H1 (cell line): ENCODE results near the gene NIPAL4. TPM values are rescaled to one million over a fixed set of nuclear protein-coding genes. Genes with fewer than 3 reads are reported as not detected.

Experiments used
- CTCF ChIA-PET: fragments of 300-600 bp; sonication (Branson Sonifier 250); formaldehyde crosslinking; loops from one replicate; lab custom pipeline; 2021; ENCODE audit not compliant: partially characterized antibody; lab: Charles Lee
- POLR2A ChIA-PET: fragments of 300-600 bp; sonication (Branson Sonifier 250); formaldehyde crosslinking; loops from one replicate; lab custom pipeline; 2021; ENCODE audit warnings: inconsistent platforms; ENCODE audit not compliant: partially characterized antibody; lab: Charles Lee
- DNase-seq, 2 experiments: peaks; one replicate each; pipeline versions ENCODE4 v3.0.0 to v3.0.0-alpha.2; 2010 to 2022; ENCODE audit warnings: low spot score in 2 of 2, low read depth in 1 of 2, mixed read lengths in 1 of 2
- FAIRE-seq: peaks from 2 replicates; lab custom pipeline; 2011; peaks lifted over from hg19 to GRCh38; lab: Jason Lieb, UNC
- H2AFZ ChIP-seq: 2 replicates; pipeline ENCODE4 v1.8.1; 2012; ENCODE audit warnings: low read length, inconsistent platforms
- H2AK5ac ChIP-seq: 2 replicates; pipeline ENCODE4 v1.6.1; 2013; ENCODE audit warnings: low read depth, low read length
- H2BK120ac ChIP-seq: replicated peaks from 2 replicates; pipeline ENCODE3; 2013; ENCODE audit warnings: low read depth, low read length, inconsistent platforms
- H2BK12ac ChIP-seq: 2 replicates; pipeline ENCODE4 v1.6.1; 2013; ENCODE audit warnings: low read depth, low read length
- H2BK15ac ChIP-seq: 2 replicates; pipeline ENCODE4 v1.6.1; 2013; ENCODE audit warnings: low read length
- H2BK20ac ChIP-seq: 2 replicates; pipeline ENCODE4 v1.6.1; 2013; ENCODE audit warnings: low read length
- H2BK5ac ChIP-seq: 2 replicates; pipeline ENCODE4 v1.6.1; 2013; ENCODE audit warnings: low read depth, low read length
- H3K14ac ChIP-seq: 2 replicates; pipeline ENCODE4 v1.6.1; 2013; ENCODE audit warnings: inconsistent platforms; ENCODE audit not compliant: insufficient read length
- H3K18ac ChIP-seq: 2 replicates; pipeline ENCODE4 v1.6.1; 2013; ENCODE audit warnings: low read length; ENCODE audit errors: extremely low read depth
- H3K23ac ChIP-seq: 2 replicates; pipeline ENCODE4 v1.6.1; 2013; ENCODE audit warnings: inconsistent platforms; ENCODE audit not compliant: insufficient read length
- H3K23me2 ChIP-seq: 2 replicates; pipeline ENCODE4 v1.6.1; 2013; ENCODE audit warnings: low read depth, low read length
- H3K27ac ChIP-seq: 2 replicates; pipeline ENCODE4 v1.6.1; 2011; ENCODE audit warnings: low read depth, low read length, inconsistent platforms
- H3K27me3 ChIP-seq, 4 experiments: replicated peaks in 1 of 4; 1 replicate in 1 of 4; 2 replicates in 3 of 4; pipeline versions ENCODE4 v1.6.1 to v1.8.1; 2011 to 2013; ENCODE audit warnings: low read length in 3 of 4, mild to moderate bottlenecking in 3 of 4, inconsistent platforms in 2 of 4, mixed read lengths in 2 of 4, moderate library complexity in 1 of 4; ENCODE audit not compliant: control insufficient read depth in 3 of 4, insufficient read depth in 3 of 4; ENCODE audit errors: extremely low read depth in 1 of 4
- H3K36me3 ChIP-seq, 4 experiments: 2 replicates each; pipeline versions ENCODE4 v1.6.1 to v1.8.1; 2011 to 2013; ENCODE audit warnings: mild to moderate bottlenecking in 4 of 4, low read length in 3 of 4, moderate library complexity in 2 of 4, control low read depth in 1 of 4, inconsistent platforms in 1 of 4; ENCODE audit not compliant: insufficient read depth in 4 of 4, control insufficient read depth in 2 of 4
- H3K4ac ChIP-seq: replicated peaks from 2 replicates; pipeline ENCODE3; 2013; ENCODE audit warnings: low read length, low read depth, mixed read lengths, inconsistent platforms; ENCODE audit not compliant: insufficient read length
- H3K4me1 ChIP-seq, 4 experiments: replicated peaks in 1 of 4; 1 replicate in 1 of 4; 2 replicates in 3 of 4; pipeline versions ENCODE4 v1.6.1 to v1.8.1; 2011 to 2013; ENCODE audit warnings: low read length in 3 of 4, inconsistent platforms in 2 of 4, mixed read lengths in 1 of 4; ENCODE audit not compliant: insufficient read depth in 4 of 4, control insufficient read depth in 3 of 4
- H3K4me2 ChIP-seq, 2 experiments: 2 replicates each; pipeline versions ENCODE4 v1.6.1 to v1.8.1; 2011 to 2013; ENCODE audit warnings: low read depth in 2 of 2, low read length in 2 of 2, control low read depth in 1 of 2, inconsistent platforms in 1 of 2, mild to moderate bottlenecking in 1 of 2; ENCODE audit not compliant: insufficient read depth in 1 of 2
- H3K4me3 ChIP-seq, 4 experiments: fragments of 200-600, 300-600 bp in 1 of 4; sonication (generic), shearing (Covaris generic), sonication (Bioruptor Twin) in 1 of 4; 2 replicates each; pipeline versions ENCODE4 v1.5.1 to v1.8.1; 2011 to 2016; ENCODE audit warnings: low read length in 4 of 4, low read depth in 3 of 4, control low read depth in 2 of 4, inconsistent platforms in 2 of 4, mild to moderate bottlenecking in 2 of 4, mixed read lengths in 1 of 4, moderate library complexity in 1 of 4; ENCODE audit not compliant: insufficient read depth in 2 of 4; ENCODE audit errors: extremely low read depth in 1 of 4
- H3K56ac ChIP-seq: replicated peaks from 2 replicates; pipeline ENCODE3; 2013; ENCODE audit warnings: low read depth, mild to moderate bottlenecking, mixed read lengths, low read length, inconsistent platforms; ENCODE audit not compliant: insufficient read length
- H3K79me1 ChIP-seq: 2 replicates; pipeline ENCODE4 v1.6.1; 2013; ENCODE audit warnings: low read depth, low read length, control low read depth
- H3K79me2 ChIP-seq, 2 experiments: 2 replicates each; pipeline versions ENCODE4 v1.6.1 to v1.8.1; 2012 to 2013; ENCODE audit warnings: low read length in 2 of 2, mild to moderate bottlenecking in 2 of 2, inconsistent platforms in 1 of 2; ENCODE audit not compliant: insufficient read depth in 2 of 2, control insufficient read depth in 1 of 2
- H3K9ac ChIP-seq, 4 experiments: replicated peaks in 1 of 4; 1 replicate in 1 of 4; 2 replicates in 3 of 4; pipeline versions ENCODE4 v1.6.1 to v1.8.1; 2011 to 2013; ENCODE audit warnings: low read depth in 3 of 4, low read length in 3 of 4, control low read depth in 2 of 4, mild to moderate bottlenecking in 2 of 4, moderate library complexity in 2 of 4, inconsistent platforms in 1 of 4; ENCODE audit errors: extremely low read depth in 1 of 4
- H3K9me3 ChIP-seq, 2 experiments: 2 replicates each; pipeline versions ENCODE4 v1.6.1 to v1.8.1; 2012 to 2013; ENCODE audit warnings: mild to moderate bottlenecking in 2 of 2, moderate library complexity in 2 of 2, control low read depth in 1 of 2, inconsistent platforms in 1 of 2, low read depth in 1 of 2, low read length in 1 of 2, mixed read lengths in 1 of 2; ENCODE audit not compliant: insufficient read depth in 2 of 2
- H4K20me1 ChIP-seq, 2 experiments: replicated peaks in 1 of 2; 2 replicates each; pipeline versions ENCODE3 to v1.8.1; 2011 to 2013; ENCODE audit warnings: inconsistent platforms in 2 of 2, low read length in 2 of 2, mild to moderate bottlenecking in 1 of 2; ENCODE audit not compliant: insufficient read depth in 2 of 2, control insufficient read depth in 1 of 2
- H4K5ac ChIP-seq: 2 replicates; pipeline ENCODE4 v1.6.1; 2013; ENCODE audit warnings: low read length, low read depth, mixed read lengths, inconsistent platforms; ENCODE audit not compliant: insufficient read length
- H4K8ac ChIP-seq: 2 replicates; pipeline ENCODE4 v1.8.0; 2013; ENCODE audit warnings: mild to moderate bottlenecking, moderate library complexity, low read length, inconsistent platforms; ENCODE audit not compliant: insufficient read depth; ENCODE audit errors: extremely low read depth
- H4K91ac ChIP-seq: replicated peaks from 2 replicates; pipeline ENCODE3; 2013; ENCODE audit warnings: low read length, mixed read lengths, inconsistent platforms; ENCODE audit not compliant: insufficient read length
- CHD1 ChIP-seq: IDR thresholded peaks from 2 replicates; pipeline ENCODE4 v1.6.1; 2012; ENCODE audit warnings: low read depth, low read length, improper control_type of control experiment
- EGR1 ChIP-seq: IDR thresholded peaks from 2 replicates; pipeline ENCODE4 v1.6.1; 2011; ENCODE audit warnings: low read depth, low read length, borderline replicate concordance
- GABPA ChIP-seq: IDR thresholded peaks from 2 replicates; pipeline ENCODE4 v1.6.1; 2011; ENCODE audit warnings: mild to moderate bottlenecking, low read length, moderate library complexity, borderline replicate concordance; ENCODE audit not compliant: insufficient read depth
- KDM4A ChIP-seq: IDR thresholded peaks from one replicate; pipeline ENCODE4 v1.7.1; 2012; ENCODE audit warnings: low read depth, mild to moderate bottlenecking, moderate library complexity, low read length, inconsistent platforms; ENCODE audit not compliant: severe bottlenecking
- POLR2AphosphoS5 ChIP-seq: IDR thresholded peaks from 2 replicates; pipeline ENCODE4 v1.6.1; 2011; ENCODE audit warnings: low read depth, low read length
- SAP30 ChIP-seq: fragments of 300-600 bp; sonication (generic); IDR thresholded peaks from 2 replicates; pipeline ENCODE4 v1.7.1; 2012; ENCODE audit warnings: low read length, moderate library complexity, mild to moderate bottlenecking, inconsistent platforms; ENCODE audit not compliant: insufficient read depth, insufficient replicate concordance
- SIRT6 ChIP-seq: IDR thresholded peaks from one replicate; pipeline ENCODE4 v1.7.1; 2012; ENCODE audit warnings: low read length, inconsistent platforms
- TEAD4 ChIP-seq: IDR thresholded peaks from 2 replicates; pipeline ENCODE4 v1.6.1; 2012; ENCODE audit warnings: low read depth, low read length, inconsistent platforms, mixed read lengths
- YY1 ChIP-seq: IDR thresholded peaks from 2 replicates; pipeline ENCODE4 v1.6.1; 2011; ENCODE audit warnings: low read depth, mild to moderate bottlenecking, low read length
- WGBS, 2 experiments: shearing (Covaris generic) in 1 of 2; methylation state at CpG; one replicate each; pipeline versions ENCODE4 v1.1.6 to v1.1.7; 2013 to 2015; ENCODE audit warnings: low lambda C conversion rate in 2 of 2, mixed read lengths in 2 of 2, inconsistent platforms in 1 of 2, low coverage in 1 of 2, missing lambda C conversion rate in 1 of 2; ENCODE audit not compliant: insufficient replicate concordance in 2 of 2, insufficient coverage in 1 of 2, insufficient read length in 1 of 2; ENCODE audit errors: extremely low coverage in 1 of 2, missing lambda C conversion rate in 1 of 2; 5-methylcytosine and 5-hydroxymethylcytosine counted together
- polyA plus RNA-seq, 7 experiments: library from polyadenylated mRNA; depleted of rRNA in 3 of 7; stranded (reverse) in 5 of 7; unstranded in 2 of 7; fragments of >200 nt in 5 of 7; fragments of 200-250 nt in 2 of 7; gene quantifications; 1 replicate in 5 of 7; 2 replicates in 1 of 7; 4 replicates in 1 of 7; pipeline versions ENCODE4 v1.2.1 to v1.2.3, GENCODE V29; 2011 to 2013; ENCODE audit warnings: missing spikeins in 2 of 7, mixed read lengths in 2 of 7
- total RNA-seq: library from RNA; stranded (reverse); fragmentation: NEBNext Ultra II Directional; extraction: Animal tissue kit (Norgen Biotek cat#: 25700); gene quantifications from 2 replicates; pipeline ENCODE4 v1.2.1, GENCODE V29; 2021

Gene NIPAL4
- total and polyA plus RNA-seq, 2 of the 8 experiments (the other 6 are each of a cell fraction or from before 2014, with no cell fraction given) = 0.09 to 0.20 TPM

- no peak overlapping the region for H4K5ac ChIP-seq
- no peak for FAIRE-seq
- H2BK120ac ChIP-seq = no peak overlapping the region
- TF ChIP-seq CHD1 (no peak), SAP30 (no peak), POLR2AphosphoS5 (no peak), SIRT6 (no peak), KDM4A (no peak), TEAD4 (no peak), GABPA (no peak), EGR1 (no peak), YY1 (no peak)
Observed at GRCh38 chr5:157494178-157494832, 34.3 kb downstream of the NIPAL4 start.

More at GRCh38 chr5:157494178-157494832, 34.3 kb downstream of the NIPAL4 start:
- H3K4ac ChIP-seq = no peak overlapping the region
- no peak overlapping the region for H3K14ac ChIP-seq
- ChIA-PET POLR2A (no interaction called here), CTCF (interaction anchor here (0.6 kb wide), 1 partner anchor 10 kb away, joined by 3 read pairs; no protein-coding TSS in a partner anchor)
- no peak overlapping the region for H3K4me3 ChIP-seq
- H2BK20ac ChIP-seq = no peak overlapping the region
- no peaks in the 10 kb centered on the region for H3K79me1 ChIP-seq
- H4K91ac ChIP-seq = no peak overlapping the region
- H2BK12ac ChIP-seq = no peak overlapping the region
- WGBS, 2 experiments = 91% methylated on average over 5 of the region's 5 CpGs; no CpG with 5 or more reads in 1 of the 2 experiments
- no peak overlapping the region for H3K4me2 ChIP-seq
- no peak for DNase-seq
- no peak overlapping the region for H3K9ac ChIP-seq
- H3K36me3 ChIP-seq = peaks cover 0 to 4% (median 0%) of the 10 kb centered on the region in 4 experiments; a peak in 1 of 8 replicates
- no peak overlapping the region for H3K23ac ChIP-seq
- no peak overlapping the region for H2AFZ ChIP-seq
- H4K8ac ChIP-seq = no peak overlapping the region
- H3K4me1 ChIP-seq = no peaks in the 10 kb centered on the region
- no peak overlapping the region for H2BK5ac ChIP-seq
- H4K20me1 ChIP-seq = no peaks in the 10 kb centered on the region
- no peaks in the 10 kb centered on the region for H3K9me3 ChIP-seq
- no peak overlapping the region for H2AK5ac ChIP-seq
- H3K56ac ChIP-seq = no peak overlapping the region
- no peak overlapping the region for H3K27ac ChIP-seq
- no peak overlapping the region for H2BK15ac ChIP-seq
- no peaks in the 10 kb centered on the region for H3K79me2 ChIP-seq
- H3K27me3 ChIP-seq = no peaks in the 10 kb centered on the region
- H3K23me2 ChIP-seq = peaks cover 3% of the 10 kb centered on the region; the same call in 1 of the 2 replicates
- H3K18ac ChIP-seq = no peak overlapping the region
